Measurements from ENCODE around the gene SSR1.
"Not testable (repeated sequence)": the region's sequence is repeated elsewhere in the genome, so short reads cannot be mapped to it uniquely, and the experiment has no call there.

The SSR1 gene

GRCh38 chr6:7323074-7323473 lies 10.1 kb upstream of the SSR1 start:
- no peaks in the 10 kb centered on the region for H3K4me1 ChIP-seq (ENCODE audit: low read length)
- no peaks in the 10 kb centered on the region for H3K9me2 ChIP-seq (replicated peaks; ENCODE audit: insufficient read depth, low read length)
- no peaks in the 10 kb centered on the region for H3K27me3 ChIP-seq (replicated peaks; ENCODE audit: insufficient read depth, low read length)
- H2AFZ ChIP-seq (ENCODE audit: low read length), result no peak overlapping the region
- no peak overlapping the region for H3K4me3 ChIP-seq (ENCODE audit: low read length)
- H3F3A ChIP-seq (ENCODE audit: insufficient read depth, low read length), result no peaks in the 10 kb centered on the region
- no peaks in the 10 kb centered on the region for H3K79me2 ChIP-seq (ENCODE audit: low read length)
- H3K27ac ChIP-seq (ENCODE audit: low read length), result no peak overlapping the region
- TF ChIP-seq EZH2phosphoT487 (IDR thresholded peaks at IDR 0.05; ENCODE audit: low read length), result no peak
- no peak for TF ChIP-seq EZH2 (optimal IDR thresholded peaks at IDR 0.05; ENCODE audit: low read depth, low read length)
- TF ChIP-seq CTCF (IDR thresholded peaks at IDR 0.05; ENCODE audit: low read length), result no peak
- no peaks in the 10 kb centered on the region for H3K9me3 ChIP-seq (replicated peaks; ENCODE audit: insufficient read depth, low read length)
- no peaks in the 10 kb centered on the region for H4K20me1 ChIP-seq (ENCODE audit: insufficient read depth, low read length)
- H3K9ac ChIP-seq (ENCODE audit: low read length), result no peak overlapping the region
- H3K4me2 ChIP-seq (ENCODE audit: low read depth, low read length), result no peak overlapping the region
- DNase-seq, result no peak
- H3K36me3 ChIP-seq (replicated peaks; ENCODE audit: insufficient read depth, low read length), result no peaks in the 10 kb centered on the region

GRCh38 chr6:7321866-7322265 lies 8.9 kb upstream of the SSR1 start:
- not testable (repeated sequence) for H3K9me3 ChIP-seq (replicated peaks; ENCODE audit: insufficient read depth, low read length); H3K27ac ChIP-seq (ENCODE audit: low read length); H3K4me3 ChIP-seq (ENCODE audit: low read length)

GRCh38 chr6:7319406-7319805 lies 6.4 kb upstream of the SSR1 start:
- not testable (repeated sequence) for H3K9ac ChIP-seq (ENCODE audit: low read length); H3K36me3 ChIP-seq (replicated peaks; ENCODE audit: insufficient read depth, low read length); H4K20me1 ChIP-seq (ENCODE audit: insufficient read depth, low read length); H3K9me3 ChIP-seq (replicated peaks; ENCODE audit: insufficient read depth, low read length); H3K4me3 ChIP-seq (ENCODE audit: low read length); H3K27ac ChIP-seq (ENCODE audit: low read length); H3K4me2 ChIP-seq (ENCODE audit: low read depth, low read length); H3K4me1 ChIP-seq (ENCODE audit: low read length); H3K9me2 ChIP-seq (replicated peaks; ENCODE audit: insufficient read depth, low read length); H3F3A ChIP-seq (ENCODE audit: insufficient read depth, low read length); H3K27me3 ChIP-seq (replicated peaks; ENCODE audit: insufficient read depth, low read length); H3K79me2 ChIP-seq (ENCODE audit: low read length); DNase-seq; H2AFZ ChIP-seq (ENCODE audit: low read length)

More at GRCh38 chr6:7321866-7322265, 8.9 kb upstream of the SSR1 start:
- not testable (repeated sequence) for H3K79me2 ChIP-seq (ENCODE audit: low read length); DNase-seq; H3K36me3 ChIP-seq (replicated peaks; ENCODE audit: insufficient read depth, low read length); H2AFZ ChIP-seq (ENCODE audit: low read length); H3K9me2 ChIP-seq (replicated peaks; ENCODE audit: insufficient read depth, low read length); H3F3A ChIP-seq (ENCODE audit: insufficient read depth, low read length); H3K4me2 ChIP-seq (ENCODE audit: low read depth, low read length); H3K4me1 ChIP-seq (ENCODE audit: low read length); H3K27me3 ChIP-seq (replicated peaks; ENCODE audit: insufficient read depth, low read length); H3K9ac ChIP-seq (ENCODE audit: low read length); H4K20me1 ChIP-seq (ENCODE audit: insufficient read depth, low read length)

- H3K36me3 ChIP-seq (replicated peaks; ENCODE audit: insufficient read depth, low read length), result no peaks in the 10 kb centered on the region
- H3K9ac ChIP-seq (ENCODE audit: low read length), result no peak overlapping the region
- no peak overlapping the region for H3K27ac ChIP-seq (ENCODE audit: low read length)
- H3K4me1 ChIP-seq (ENCODE audit: low read length), result peaks cover 5% of the 10 kb centered on the region; the same call in 1 of the 2 replicates
- H3K79me2 ChIP-seq (ENCODE audit: low read length), result peaks cover 5% of the 10 kb centered on the region
- no peaks in the 10 kb centered on the region for H3K9me3 ChIP-seq (replicated peaks; ENCODE audit: insufficient read depth, low read length)
- no peak overlapping the region for H3K4me3 ChIP-seq (ENCODE audit: low read length)
- no peaks in the 10 kb centered on the region for H3K27me3 ChIP-seq (replicated peaks; ENCODE audit: insufficient read depth, low read length)
- H4K20me1 ChIP-seq (ENCODE audit: insufficient read depth, low read length), result no peaks in the 10 kb centered on the region
- no peak overlapping the region for H3K4me2 ChIP-seq (ENCODE audit: low read depth, low read length)
- H2AFZ ChIP-seq (ENCODE audit: low read length), result no peak overlapping the region
- no peak for TF ChIP-seq CTCF (IDR thresholded peaks at IDR 0.05; ENCODE audit: low read length)
- no peak for TF ChIP-seq EZH2 (optimal IDR thresholded peaks at IDR 0.05; ENCODE audit: low read depth, low read length)
- TF ChIP-seq EZH2phosphoT487 (IDR thresholded peaks at IDR 0.05; ENCODE audit: low read length), result no peak
- no peaks in the 10 kb centered on the region for H3K9me2 ChIP-seq (replicated peaks; ENCODE audit: insufficient read depth, low read length)
- no peak for DNase-seq
- H3F3A ChIP-seq (ENCODE audit: insufficient read depth, low read length), result no peaks in the 10 kb centered on the region
These were observed 4.5 kb upstream of the SSR1 start for GRCh38 chr6:7317538-7317937.

All from MM.1S (cell line).